Measurements from ENCODE around the gene DLL3.
A peak's percentile ranks its signal among the peaks of the same experiment; 100 is the strongest.

Gene DLL3

DNA sequence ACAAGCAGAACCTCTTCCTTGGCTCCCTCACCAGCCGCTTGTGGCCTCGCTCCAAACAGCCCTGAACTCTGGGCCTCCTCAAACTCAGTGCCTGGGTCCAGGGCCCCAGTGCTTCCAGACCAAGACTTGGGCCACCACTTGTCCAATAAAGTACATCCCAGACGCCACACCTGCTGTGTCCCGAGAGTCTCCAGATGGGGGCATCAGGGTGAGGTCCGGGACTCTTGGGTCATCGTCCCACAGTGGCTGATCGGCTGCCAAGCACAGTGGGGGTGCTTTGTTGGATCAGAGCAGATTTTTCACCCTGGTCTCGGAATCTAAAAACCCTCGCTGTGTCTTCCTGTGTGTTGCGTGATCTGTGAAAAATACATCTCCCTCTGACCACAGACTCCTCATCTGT, 9.0 kb upstream of the DLL3 start:
- DNase-seq, result no peak

DNA sequence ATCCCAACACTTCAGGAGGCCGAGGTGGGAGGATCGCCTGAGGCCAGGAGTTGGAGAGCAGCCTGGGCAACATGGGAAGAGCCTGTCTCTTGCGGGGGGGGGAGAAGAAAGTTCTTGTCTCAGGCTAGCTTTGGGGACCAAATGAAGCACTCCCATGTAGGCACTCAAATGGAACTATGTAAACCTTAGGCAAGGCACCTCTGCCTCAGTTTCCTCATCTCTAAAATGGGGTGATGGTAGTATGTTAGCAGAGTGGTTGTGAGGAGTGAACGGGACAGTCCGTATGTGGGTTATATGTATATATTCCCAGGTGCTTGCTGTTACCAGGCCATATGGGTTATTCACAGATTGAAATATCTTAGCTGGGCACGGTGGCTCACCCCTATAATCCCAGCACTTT, 6.5 kb upstream of the DLL3 start:
- no peak for DNase-seq

DNA sequence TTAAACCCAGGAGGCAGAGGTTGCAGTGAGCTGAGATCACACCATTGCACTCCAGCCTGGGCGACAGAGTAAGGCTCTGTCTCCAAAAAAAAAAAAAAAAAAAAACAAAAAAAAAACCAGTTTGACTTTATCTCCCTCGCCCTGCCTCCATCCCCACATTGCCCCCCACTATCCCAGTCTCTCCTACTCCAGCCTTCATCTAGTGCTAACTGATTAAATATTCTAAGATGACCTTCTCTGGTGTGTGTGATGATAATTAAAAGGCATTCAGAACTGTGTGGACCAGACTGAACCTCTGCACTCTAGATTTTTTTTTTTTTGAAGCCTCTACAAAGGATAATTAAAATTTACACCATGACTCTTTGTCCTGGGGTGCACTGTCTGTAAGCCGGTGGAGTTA, 6.0 kb upstream of the DLL3 start:
- no peak for DNase-seq

DNA sequence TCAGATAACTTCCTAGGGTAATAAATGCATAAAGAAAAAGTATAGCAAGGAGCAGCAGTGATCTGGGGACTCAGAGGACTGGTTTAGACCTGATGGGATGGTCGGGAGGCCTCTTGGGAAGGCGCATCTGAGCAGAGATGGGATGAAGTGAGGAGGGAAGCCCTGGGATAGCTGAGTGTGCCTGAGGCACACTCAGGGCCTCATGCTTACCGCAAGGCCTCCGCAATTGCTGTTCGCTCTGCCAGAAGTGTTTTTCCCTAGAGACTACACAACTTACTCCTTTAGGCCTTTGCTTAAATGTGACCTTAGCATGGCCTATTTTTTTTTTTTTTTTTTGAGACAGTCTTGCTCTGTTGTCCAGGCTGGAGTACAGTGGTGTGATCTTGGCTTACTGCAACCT, 4.1 kb upstream of the DLL3 start:
- no peak for DNase-seq

DNA sequence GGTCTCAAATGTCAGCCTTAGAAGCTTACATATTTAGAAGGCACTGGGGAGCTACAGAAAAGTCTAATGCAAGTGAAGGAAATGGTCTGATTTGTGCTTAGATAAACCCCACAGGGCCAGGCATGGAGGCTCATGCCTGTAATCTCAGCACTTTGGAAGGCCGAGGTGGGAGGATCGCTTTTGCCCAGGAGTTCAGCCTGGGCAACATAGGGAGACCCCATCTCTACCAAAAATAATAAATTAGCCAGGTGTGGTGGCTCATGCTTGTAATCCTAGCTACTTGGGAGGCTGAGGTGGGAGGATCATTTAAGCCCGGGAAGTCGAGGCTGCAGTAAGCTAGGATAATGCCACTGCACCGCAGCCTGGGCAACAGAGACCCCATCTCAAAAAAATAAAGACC, 2.7 kb upstream of the DLL3 start:
- DNase-seq, result no peak

DNA sequence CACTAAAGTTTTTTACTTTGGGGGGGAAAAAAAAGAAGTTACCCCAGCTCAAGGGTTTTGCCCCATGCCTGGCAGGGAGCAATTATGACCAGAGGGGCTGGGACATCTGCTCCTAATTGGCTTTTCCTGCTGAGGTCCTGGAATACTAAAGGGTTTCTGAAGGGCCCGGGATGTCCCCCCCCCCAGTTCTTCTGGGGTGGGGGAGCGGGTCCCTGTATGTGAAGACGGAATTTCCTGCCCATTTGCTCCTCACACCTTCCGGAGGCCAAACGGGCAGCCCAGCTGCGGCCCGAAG, 1.1 kb upstream of the DLL3 start:
- no peak for DNase-seq

DNA sequence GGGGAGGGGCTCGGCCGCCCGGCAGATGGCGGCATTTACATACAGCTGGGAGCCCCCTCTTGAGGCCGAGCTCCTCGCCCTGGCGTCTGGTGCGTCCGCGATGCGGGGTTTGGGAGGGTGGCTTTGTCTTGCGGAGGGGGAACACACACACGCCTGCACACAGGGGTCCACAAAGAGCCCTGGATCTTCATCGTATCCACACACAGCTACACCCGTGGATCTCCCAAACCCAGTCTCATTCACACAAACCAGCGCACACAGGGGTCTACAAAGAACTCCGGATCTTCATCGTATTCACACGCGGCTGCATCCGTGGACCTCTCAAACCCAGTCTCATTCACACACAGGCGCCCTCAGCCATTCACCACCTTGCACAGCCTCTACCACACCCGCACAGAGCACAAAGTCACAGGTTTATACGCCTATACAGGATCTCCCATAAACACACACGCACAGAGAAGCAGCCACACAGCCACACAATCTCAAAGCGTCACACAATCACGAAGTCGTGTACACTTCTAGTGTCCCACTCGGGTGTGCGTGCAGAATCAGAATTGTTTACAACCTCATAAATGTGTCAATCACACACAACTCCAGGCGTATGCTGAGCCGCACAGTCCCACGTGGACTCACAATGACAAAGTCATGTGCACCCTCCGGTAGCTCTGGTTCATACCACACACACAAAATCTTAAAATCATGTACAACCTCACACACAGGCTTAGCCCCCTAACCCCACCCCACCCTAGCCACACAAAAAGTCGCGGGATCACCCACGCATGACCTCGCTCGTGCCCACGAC, 550 bp upstream of the DLL3 start:
- peak; percentile 95 to 97 for DNase-seq

DNA sequence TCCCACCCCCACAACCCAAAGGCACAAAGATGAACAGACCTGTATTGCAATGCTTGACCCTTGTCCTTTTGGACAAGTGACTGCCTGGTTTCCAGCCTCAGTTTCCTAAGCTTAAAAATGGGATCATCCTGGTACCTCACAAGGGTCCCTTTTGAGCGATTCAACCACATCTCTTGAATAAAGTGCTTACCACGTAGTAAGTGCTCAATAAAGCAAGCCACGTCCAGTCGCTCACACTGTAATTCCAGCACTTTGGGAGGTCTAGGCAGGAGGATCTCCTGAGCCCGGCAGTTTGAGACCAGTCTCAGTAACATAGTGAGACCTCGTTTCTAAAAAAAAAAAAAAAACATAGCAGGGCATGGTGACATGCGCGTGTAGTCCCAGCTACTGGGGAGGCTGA, 1.2 kb downstream of the DLL3 start:
- no peak for DNase-seq

DNA sequence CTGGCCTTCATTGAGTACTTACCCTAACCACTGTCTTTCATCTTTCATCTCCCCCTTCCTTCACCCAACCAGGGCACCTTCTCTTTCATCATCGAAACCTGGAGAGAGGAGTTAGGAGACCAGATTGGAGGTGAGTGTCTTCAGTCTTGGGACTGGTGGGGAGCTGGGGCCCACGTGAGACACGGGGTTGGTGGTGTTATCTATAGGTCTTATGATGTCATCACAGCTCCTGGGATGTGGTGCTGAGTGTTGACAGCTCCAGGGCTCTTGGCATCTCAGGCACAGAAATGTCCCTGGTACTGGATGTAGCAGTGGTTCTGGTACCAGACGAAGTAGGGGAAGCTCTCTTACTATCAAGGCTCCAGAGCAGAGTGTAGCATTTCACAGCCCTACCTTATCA, 1.8 kb downstream of the DLL3 start:
- DNase-seq, result no peak

DNA sequence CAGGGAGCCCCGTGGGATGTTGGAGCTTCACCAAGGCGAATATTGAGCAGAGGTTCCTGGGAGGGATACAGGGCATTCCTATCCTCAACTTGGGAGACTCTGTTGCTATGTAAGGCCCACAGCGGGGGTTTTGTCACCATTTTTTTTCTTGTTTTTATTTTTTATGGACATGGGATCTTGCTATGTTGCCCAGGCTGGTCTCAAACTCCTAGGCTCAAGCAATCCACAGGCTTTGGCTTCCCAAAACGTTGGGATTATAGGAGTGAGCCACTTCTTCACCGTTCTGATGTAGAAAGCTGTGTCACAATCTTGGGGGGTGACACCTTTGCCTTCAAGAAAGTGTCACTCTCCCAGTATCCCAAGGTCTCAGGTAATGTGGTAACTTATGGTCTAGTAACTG, 2.6 kb downstream of the DLL3 start:
- DNase-seq, result no peak

DNA sequence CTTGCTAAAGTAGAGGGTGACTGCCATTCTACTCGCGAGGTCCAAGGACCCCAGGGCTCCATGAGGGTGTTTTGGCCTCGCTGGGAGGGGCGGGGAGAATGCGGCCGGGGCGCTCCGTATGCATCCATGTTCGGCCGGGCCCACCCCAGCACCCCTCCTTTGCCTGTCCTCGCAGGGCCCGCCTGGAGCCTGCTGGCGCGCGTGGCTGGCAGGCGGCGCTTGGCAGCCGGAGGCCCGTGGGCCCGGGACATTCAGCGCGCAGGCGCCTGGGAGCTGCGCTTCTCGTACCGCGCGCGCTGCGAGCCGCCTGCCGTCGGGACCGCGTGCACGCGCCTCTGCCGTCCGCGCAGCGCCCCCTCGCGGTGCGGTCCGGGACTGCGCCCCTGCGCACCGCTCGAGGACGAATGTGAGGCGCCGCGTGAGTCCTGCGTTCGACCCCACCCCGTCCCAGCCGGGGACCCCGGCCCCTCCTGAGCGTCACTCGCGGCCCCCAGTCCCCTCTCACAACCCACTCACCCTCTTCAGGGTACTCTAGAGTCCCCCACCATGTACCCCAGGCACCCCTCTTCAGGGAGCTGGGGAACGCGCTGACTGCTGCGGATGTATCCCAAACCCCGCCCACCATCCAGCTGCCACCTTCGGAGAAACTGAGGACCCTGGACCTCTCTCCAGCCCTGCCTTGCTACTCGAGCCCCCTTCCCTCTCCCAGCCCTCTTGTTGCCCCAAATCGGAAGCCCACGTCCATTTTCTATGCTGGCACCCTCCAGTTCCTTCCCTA, 4.1 kb downstream of the DLL3 start:
- DNase-seq, result no peak

DNA sequence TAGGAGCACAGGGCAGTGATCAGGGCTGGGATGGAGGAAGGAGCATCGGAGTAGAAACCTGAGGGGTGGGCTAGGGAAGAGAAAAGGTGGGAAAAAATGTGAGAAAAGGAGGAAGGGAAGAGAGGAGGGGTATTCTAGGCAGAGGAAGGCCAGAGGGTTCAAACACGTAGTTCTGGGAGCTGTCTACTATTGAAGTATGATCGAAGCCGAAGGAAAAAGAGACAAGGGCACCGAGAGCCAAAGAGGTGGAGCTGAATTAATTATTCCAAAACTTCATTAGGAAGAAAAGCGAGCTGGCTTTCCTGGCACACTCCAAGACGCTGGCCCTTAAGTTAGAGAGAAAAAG, 7.8 kb downstream of the DLL3 start:
- no peak for DNase-seq

DNA sequence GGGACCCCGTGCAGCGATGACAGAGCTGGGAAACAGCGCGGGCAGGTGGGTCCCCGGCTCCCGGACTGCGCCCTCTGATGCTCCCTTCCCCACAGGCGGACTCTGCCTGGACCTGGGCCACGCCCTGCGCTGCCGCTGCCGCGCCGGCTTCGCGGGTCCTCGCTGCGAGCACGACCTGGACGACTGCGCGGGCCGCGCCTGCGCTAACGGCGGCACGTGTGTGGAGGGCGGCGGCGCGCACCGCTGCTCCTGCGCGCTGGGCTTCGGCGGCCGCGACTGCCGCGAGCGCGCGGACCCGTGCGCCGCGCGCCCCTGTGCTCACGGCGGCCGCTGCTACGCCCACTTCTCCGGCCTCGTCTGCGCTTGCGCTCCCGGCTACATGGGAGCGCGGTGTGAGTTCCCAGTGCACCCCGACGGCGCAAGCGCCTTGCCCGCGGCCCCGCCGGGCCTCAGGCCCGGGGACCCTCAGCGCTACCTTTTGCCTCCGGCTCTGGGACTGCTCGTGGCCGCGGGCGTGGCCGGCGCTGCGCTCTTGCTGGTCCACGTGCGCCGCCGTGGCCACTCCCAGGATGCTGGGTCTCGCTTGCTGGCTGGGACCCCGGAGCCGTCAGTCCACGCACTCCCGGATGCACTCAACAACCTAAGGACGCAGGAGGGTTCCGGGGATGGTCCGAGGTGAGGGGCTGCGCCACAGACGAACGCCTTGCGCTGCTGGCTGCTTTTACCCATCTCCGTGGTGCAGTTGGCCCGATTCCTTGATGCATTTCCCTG, 8.4 kb downstream of the DLL3 start:
- DNase-seq, result peak; percentile 96

DNA sequence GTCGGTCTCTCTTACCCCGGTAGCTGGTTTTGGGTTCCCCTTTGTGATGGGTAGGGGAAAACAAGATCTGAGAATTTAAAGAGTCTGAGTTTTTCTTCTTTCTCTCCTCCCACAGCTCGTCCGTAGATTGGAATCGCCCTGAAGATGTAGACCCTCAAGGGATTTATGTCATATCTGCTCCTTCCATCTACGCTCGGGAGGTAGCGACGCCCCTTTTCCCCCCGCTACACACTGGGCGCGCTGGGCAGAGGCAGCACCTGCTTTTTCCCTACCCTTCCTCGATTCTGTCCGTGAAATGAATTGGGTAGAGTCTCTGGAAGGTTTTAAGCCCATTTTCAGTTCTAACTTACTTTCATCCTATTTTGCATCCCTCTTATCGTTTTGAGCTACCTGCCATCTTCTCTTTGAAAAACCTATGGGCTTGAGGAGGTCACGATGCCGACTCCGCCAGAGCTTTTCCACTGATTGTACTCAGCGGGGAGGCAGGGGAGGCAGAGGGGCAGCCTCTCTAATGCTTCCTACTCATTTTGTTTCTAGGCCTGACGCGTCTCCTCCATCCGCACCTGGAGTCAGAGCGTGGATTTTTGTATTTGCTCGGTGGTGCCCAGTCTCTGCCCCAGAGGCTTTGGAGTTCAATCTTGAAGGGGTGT, 9.1 kb downstream of the DLL3 start:
- peak in 1 of 2 experiments; percentile 35 for DNase-seq

DNA sequence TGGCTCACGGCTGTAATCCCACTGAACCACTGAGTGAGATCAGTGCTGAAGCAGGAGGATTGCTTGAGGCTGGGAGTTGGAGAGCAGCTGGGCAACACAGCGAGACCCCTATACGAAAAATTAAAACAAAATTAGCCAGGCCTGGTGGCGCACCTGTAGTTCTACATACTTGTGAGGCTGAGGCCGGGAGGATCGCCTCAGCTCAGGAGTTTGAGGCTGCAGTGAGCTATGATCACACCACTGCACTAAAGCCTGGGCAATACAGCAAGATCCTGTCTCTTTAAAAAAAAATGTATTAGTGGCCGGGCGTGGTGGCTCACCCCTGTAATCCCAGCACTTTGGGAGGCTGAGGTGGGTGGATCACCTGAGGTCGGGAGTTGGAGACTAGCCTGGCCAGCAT, 9.9 kb downstream of the DLL3 start:
- DNase-seq, result no peak

DNA sequence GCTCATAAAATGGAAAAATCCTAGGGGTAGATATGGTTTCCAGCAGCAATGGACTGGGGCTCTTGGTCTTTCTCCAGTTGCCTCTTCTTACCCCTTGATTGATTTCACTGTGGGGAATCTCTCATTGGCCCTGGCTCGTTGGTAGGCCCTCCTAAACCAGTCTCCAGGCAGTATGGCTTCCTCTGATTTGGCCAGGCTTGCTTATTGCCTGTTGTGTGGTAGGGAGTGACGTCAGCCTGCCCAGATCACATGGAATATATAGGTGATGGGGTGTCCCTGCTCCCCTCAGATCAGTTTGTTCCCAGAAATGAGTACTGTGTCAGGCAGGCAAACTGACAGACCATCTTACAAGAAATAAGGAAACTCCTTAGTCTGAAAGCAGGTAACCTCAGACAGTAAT, 10.5 kb downstream of the DLL3 start:
- no peak for DNase-seq

DNA sequence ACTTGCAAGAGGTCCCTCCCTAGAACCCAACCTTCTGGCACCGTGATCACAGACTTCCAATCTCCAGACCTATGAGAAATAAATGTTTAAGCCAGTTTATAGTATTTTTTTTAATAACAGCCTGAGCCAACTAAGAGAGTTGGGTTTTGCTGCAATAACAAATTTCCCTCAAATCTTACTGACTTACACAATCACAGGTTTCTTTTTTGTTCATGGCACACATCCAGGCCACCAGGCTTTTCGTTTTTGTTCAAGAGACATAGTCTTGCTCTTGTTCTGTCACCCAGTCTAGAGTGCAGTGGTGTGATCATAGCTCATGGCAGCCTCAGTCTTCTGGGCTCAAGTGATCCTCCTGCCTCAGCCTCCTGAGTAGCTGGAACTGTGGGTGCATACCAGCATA, 14.2 kb downstream of the DLL3 start:
- no peak for DNase-seq

DNA sequence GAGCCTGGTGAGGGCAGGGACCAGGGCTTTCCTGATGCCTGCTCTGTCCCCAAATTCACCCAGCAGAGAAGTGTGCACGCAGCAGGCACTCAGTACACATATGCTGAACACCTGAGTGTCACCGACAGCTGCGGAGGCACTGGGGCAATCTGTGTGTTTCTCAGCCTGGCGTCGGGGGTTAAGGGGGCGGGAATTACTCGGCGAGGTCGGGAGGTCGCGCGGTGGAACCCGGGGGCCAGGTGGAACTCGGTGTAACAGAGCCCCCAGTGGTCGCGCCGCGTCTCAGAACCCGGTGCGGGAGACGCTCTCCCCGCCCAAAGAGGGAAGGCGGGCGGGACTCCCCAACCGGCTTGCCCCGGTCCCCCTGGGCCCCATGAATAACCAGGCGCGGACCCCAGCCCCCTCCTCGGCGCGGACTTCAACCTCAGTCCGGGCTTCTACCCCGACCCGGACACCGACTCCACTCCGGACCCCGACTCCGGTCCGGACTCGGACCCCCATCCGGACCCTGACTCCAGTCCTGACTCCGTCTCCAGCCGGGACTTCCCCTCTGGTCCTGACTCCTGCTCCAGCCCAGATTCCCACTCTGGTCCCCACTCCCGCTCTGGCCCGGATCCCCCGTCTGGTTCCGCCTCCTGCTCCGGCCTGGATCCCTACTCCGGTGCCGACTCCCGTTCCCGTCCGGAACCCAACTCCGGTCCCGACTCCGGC, 16.2 kb downstream of the DLL3 start, which contains the start of gene SELENOV:
SELENOV (plus strand) TSS at position 300 of the 711 bp plus-strand sequence; CDS start at position 374, 74 bp downstream.
- DNase-seq, result no peak

DNA sequence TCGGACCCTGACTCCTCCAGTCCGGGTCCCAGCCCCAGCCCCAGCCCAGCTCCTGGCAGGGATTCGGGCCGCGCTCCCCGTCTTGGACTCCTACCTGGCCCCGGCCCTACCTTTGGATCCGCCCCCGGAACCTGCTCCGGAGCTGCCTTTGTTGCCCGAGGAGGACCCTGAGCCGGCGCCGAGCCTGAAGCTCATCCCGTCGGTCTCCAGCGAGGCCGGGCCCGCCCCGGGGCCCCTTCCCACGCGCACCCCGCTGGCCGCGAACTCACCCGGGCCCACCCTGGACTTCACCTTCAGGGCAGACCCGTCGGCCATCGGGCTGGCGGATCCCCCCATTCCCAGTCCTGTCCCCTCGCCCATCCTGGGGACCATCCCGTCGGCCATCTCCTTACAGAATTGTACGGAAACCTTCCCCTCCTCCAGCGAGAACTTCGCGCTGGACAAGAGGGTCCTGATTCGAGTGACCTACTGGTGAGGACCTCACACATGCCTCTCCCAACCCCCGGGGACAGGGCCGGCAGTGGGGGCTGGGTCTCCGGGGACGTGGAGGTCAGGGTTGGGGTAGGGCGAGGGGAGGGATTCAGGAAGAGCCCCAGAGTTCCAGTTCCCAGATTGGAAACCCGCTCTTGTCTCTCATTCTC, 16.9 kb downstream of the DLL3 start:
- DNase-seq, result no peak

DNA sequence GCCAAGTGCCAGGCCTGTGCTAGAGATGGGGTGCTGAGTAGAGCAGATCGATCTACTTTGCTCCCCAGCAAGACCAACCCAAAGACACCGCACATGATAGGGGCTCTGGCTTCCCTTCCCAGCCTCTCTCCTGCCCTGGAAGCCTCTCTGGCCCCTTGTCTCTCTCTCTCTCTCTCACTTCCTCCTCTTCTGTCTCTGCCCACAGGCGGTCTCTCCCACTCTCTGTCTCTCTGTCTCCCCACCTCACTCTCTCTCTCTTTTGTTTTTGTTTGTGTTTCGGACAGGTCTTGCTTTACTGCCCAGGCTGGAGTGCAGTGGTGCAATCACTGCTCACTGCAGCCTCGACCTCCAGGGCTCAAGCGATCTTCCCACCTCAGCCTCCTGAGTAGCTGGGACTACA, 17.5 kb downstream of the DLL3 start:
- no peak for DNase-seq

DNA sequence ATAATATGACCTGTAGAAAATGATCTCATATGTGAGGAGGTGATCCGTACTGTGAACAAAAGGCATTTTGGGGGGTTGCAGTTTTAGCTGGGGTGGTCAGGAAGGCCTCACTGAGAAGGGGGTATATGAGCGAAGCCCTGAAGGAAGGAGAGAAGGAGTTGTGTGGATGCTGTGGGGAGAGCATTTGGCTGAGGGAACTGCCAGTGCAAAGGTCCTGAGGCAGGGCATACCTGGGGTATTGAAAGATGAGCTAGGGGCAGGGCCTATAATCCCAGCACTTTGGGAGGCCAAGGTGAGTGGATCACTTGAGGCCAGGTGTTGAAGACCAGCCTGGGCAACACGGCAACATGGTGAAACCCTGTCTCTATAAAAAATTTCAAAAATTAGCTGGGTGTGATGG, 18.7 kb downstream of the DLL3 start:
- no peak for DNase-seq

DNA sequence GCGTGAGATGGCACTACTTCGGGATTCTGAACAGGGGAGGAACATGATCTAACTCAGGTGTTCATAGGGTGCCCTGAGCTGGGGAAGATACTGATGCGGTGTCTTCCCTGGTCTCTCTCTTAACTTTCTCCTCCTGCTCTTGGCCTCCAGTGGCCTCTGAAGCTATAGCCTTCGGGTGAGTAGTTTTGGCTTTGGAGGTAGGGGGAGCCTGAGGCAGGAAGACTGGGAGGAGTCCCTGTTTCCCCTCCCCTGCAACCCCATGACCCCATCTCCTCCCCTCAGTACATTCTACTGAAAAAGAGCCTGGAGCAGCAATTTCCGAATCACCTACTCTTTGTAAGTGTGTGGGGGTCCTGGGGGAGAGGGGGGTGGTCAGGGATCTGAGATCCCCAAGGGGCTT, 19.7 kb downstream of the DLL3 start:
- DNase-seq, result no peak

Data from SHP77 (cell line).